Left ventricle myocardium inferior (tissue), 1 donor: ENCODE data around the gene POLRMT. TPM values are rescaled to one million over a fixed set of nuclear protein-coding genes. Genes with fewer than 3 reads are reported as not detected.
A peak's percentile ranks its signal among the peaks of the same experiment; 100 is the strongest.
"Not testable (repeated sequence)": the region's sequence is repeated elsewhere in the genome, so short reads cannot be mapped to it uniquely, and the experiment has no call there.

Experiments
- DNase-seq: peaks from one replicate; pipeline ENCODE4 v3.0.0-alpha.2; 2020
- H3K27ac ChIP-seq: fragments of 200-600 bp; replicated peaks from 2 replicates; pipeline ENCODE4 v1.8.0; 2021
- H3K27me3 ChIP-seq: fragments of 200-600 bp; 2 replicates; pipeline ENCODE4 v1.8.0; 2021; ENCODE audit warnings: low read depth
- H3K36me3 ChIP-seq: fragments of 200-600 bp; 2 replicates; pipeline ENCODE4 v1.8.0; 2021
- H3K4me1 ChIP-seq: fragments of 200-600 bp; 2 replicates; pipeline ENCODE4 v1.8.0; 2021
- H3K4me3 ChIP-seq: fragments of 200-600 bp; 2 replicates; pipeline ENCODE4 v1.8.0; 2021; ENCODE audit warnings: mild to moderate bottlenecking, moderate library complexity
- H3K9me3 ChIP-seq: fragments of 200-600 bp; replicated peaks from 2 replicates; pipeline ENCODE4 v1.8.0; 2021
- CTCF ChIP-seq: fragments of 200-600 bp; IDR thresholded peaks from 2 replicates; pipeline ENCODE4 v1.8.0; 2021; ENCODE audit warnings: antibody characterized with exemption, mild to moderate bottlenecking, borderline replicate concordance
- intact Hi-C: fragments of 100-400 bp; cut with micrococcal nuclease; formaldehyde crosslinking; loops from one replicate; pipeline ENCODE4 v1.11.0; 2022
- total RNA-seq: library from RNA; stranded (reverse); fragmentation: NEBNext Ultra II Directional; extraction: Animal tissue kit (Norgen Biotek cat#: 25700); gene quantifications from one replicate; pipeline ENCODE4 v1.2.1, GENCODE V29; 2021
- donor health status: DM: no; HTN: yes; CAD: no; lungs with severe emphysema.

Gene POLRMT
- total RNA-seq, 1 donor from 2014 or later: 54.3 TPM

GRCh38 chr19:628168-628567 lies 5.2 kb downstream of the POLRMT start:
- peaks cover 31% of the 10 kb centered on the region for H3K4me1 ChIP-seq
- H3K27ac ChIP-seq: no peak overlapping the region
- no peak for DNase-seq
- peaks cover 60% of the 10 kb centered on the region for H3K36me3 ChIP-seq
- peak; percentile 33 for TF ChIP-seq CTCF
- no peaks in the 10 kb centered on the region for H3K27me3 ChIP-seq
- intact Hi-C loops: no loop called here
- H3K9me3 ChIP-seq: no peaks in the 10 kb centered on the region
- no peak overlapping the region for H3K4me3 ChIP-seq

GRCh38 chr19:626566-626965 lies 6.8 kb downstream of the POLRMT start:
- intact Hi-C loops, H3K9me3 ChIP-seq, DNase-seq, H3K4me3 ChIP-seq, H3K27ac ChIP-seq, H3K27me3 ChIP-seq: not testable (repeated sequence)
- Histone ChIP-seq H3K36me3 (peaks cover 76% of the 10 kb centered on the region), H3K4me1 (peaks cover 15% of the 10 kb centered on the region)

GRCh38 chr19:625257-625656 lies 8.1 kb downstream of the POLRMT start:
- TF ChIP-seq CTCF: no peak
- intact Hi-C loops: no loop called here

GRCh38 chr19:624433-625109 lies 8.8 kb downstream of the POLRMT start:
- TF ChIP-seq CTCF: no peak
- H3K27me3 ChIP-seq: no peaks in the 10 kb centered on the region
- H3K4me1 ChIP-seq: peaks cover 2% of the 10 kb centered on the region
- peaks cover 87% of the 10 kb centered on the region for H3K36me3 ChIP-seq
- H3K27ac ChIP-seq: no peak overlapping the region
- H3K4me3 ChIP-seq: no peak overlapping the region
- H3K9me3 ChIP-seq: no peaks in the 10 kb centered on the region
- intact Hi-C loops: no loop called here
- no peak for DNase-seq

More at GRCh38 chr19:625257-625656, 8.1 kb downstream of the POLRMT start:
- DNase-seq: no peak
- Histone ChIP-seq H3K9me3 (no peaks in the 10 kb centered on the region), H3K4me3 (no peak overlapping the region), H3K36me3 (peaks cover 81% of the 10 kb centered on the region), H3K4me1 (peaks cover 8% of the 10 kb centered on the region), H3K27me3 (no peaks in the 10 kb centered on the region), H3K27ac (no peak overlapping the region)

GRCh38 chr19:623974-624373 lies 9.4 kb downstream of the POLRMT start:
- Histone ChIP-seq H3K36me3 (peaks cover 87% of the 10 kb centered on the region), H3K9me3 (no peaks in the 10 kb centered on the region), H3K27me3 (no peaks in the 10 kb centered on the region), H3K4me1 (no peaks in the 10 kb centered on the region), H3K4me3 (no peak overlapping the region), H3K27ac (no peak overlapping the region)
- no peak for TF ChIP-seq CTCF
- no peak for DNase-seq
- intact Hi-C loops: no loop called here

- no peak for TF ChIP-seq CTCF
- no peaks in the 10 kb centered on the region for H3K27me3 ChIP-seq
- H3K9me3 ChIP-seq: no peaks in the 10 kb centered on the region
- DNase-seq: no peak
- peaks cover 87% of the 10 kb centered on the region for H3K36me3 ChIP-seq
- no peak overlapping the region for H3K4me3 ChIP-seq
- intact Hi-C loops: no loop called here
- H3K4me1 ChIP-seq: no peaks in the 10 kb centered on the region
- H3K27ac ChIP-seq: no peak overlapping the region
Measured at GRCh38 chr19:623175-623916, 10.0 kb downstream of the POLRMT start.
